ENCODE results near the gene ARHGEF33.

Gene ARHGEF33

GRCh38 chr2:38966006-38966405 lies 76.3 kb downstream of the ARHGEF33 start:
- no peaks in the 10 kb centered on the region for H3K79me1 ChIP-seq (ENCODE audit: low read length)
- WGBS (ENCODE audit: extremely low coverage, insufficient coverage, low lambda C conversion rate): no CpG with 5 or more reads among the region's 5 CpGs
- H3K18ac ChIP-seq (ENCODE audit: low read length): no peak overlapping the region

GRCh38 chr2:38966678-38967077 lies 77.0 kb downstream of the ARHGEF33 start:
- no peaks in the 10 kb centered on the region for H3K79me1 ChIP-seq (ENCODE audit: low read length)
- H2AK5ac ChIP-seq (ENCODE audit: low read length): no peak overlapping the region
- H2BK5ac ChIP-seq (ENCODE audit: low read length): no peak overlapping the region
- no peak overlapping the region for H2BK120ac ChIP-seq (ENCODE audit: low read depth, low read length)
- no peak overlapping the region for H2BK15ac ChIP-seq (replicated peaks; ENCODE audit: low read depth)
- H3K4ac ChIP-seq (ENCODE audit: low read depth, low read length): no peak overlapping the region
- no peak overlapping the region for H3K9ac ChIP-seq (ENCODE audit: low read length)
- no peak overlapping the region for H3K4me2 ChIP-seq (ENCODE audit: low read length)
- H3K4me1 ChIP-seq (ENCODE audit: control insufficient read depth, low read depth, low read length): no peaks in the 10 kb centered on the region
- H3K18ac ChIP-seq (ENCODE audit: low read length): no peak overlapping the region
- no peak for DNase-seq
- H3K27me3 ChIP-seq (ENCODE audit: insufficient read depth, low read length, poor library complexity): no peaks in the 10 kb centered on the region
- no peak overlapping the region for H3K27ac ChIP-seq (ENCODE audit: low read depth, low read length)
- H3K23ac ChIP-seq (ENCODE audit: low read length): no peak overlapping the region
- H3K79me2 ChIP-seq (ENCODE audit: control insufficient read depth, insufficient read depth, low read length): no peaks in the 10 kb centered on the region
- H4K8ac ChIP-seq (ENCODE audit: low read depth, low read length): no peak overlapping the region
- H3K36me3 ChIP-seq (ENCODE audit: control insufficient read depth, insufficient read depth, low read length): no peaks in the 10 kb centered on the region
- no peak overlapping the region for H3K4me3 ChIP-seq (ENCODE audit: low read length)
- H3K56ac ChIP-seq (ENCODE audit: low read length): no peak overlapping the region
- no peak overlapping the region for H4K5ac ChIP-seq (ENCODE audit: low read length)
- no CpG with 5 or more reads among the region's 1 CpG for WGBS (ENCODE audit: extremely low coverage, insufficient coverage, low lambda C conversion rate)

More at GRCh38 chr2:38966006-38966405, 76.3 kb downstream of the ARHGEF33 start:
- Histone ChIP-seq H3K36me3 (ENCODE audit: control insufficient read depth, insufficient read depth, low read length) (no peaks in the 10 kb centered on the region), H2BK5ac (ENCODE audit: low read length) (no peak overlapping the region), H3K9ac (ENCODE audit: low read length) (no peak overlapping the region), H3K27ac (ENCODE audit: low read depth, low read length) (no peak overlapping the region), H2BK15ac (replicated peaks; ENCODE audit: low read depth) (no peak overlapping the region), H3K27me3 (ENCODE audit: insufficient read depth, low read length, poor library complexity) (no peaks in the 10 kb centered on the region), H3K79me2 (ENCODE audit: control insufficient read depth, insufficient read depth, low read length) (no peaks in the 10 kb centered on the region), H3K4ac (ENCODE audit: low read depth, low read length) (no peak overlapping the region), H3K4me3 (ENCODE audit: low read length) (no peak overlapping the region), H3K56ac (ENCODE audit: low read length) (no peak overlapping the region), H3K4me1 (ENCODE audit: control insufficient read depth, low read depth, low read length) (no peaks in the 10 kb centered on the region), H4K8ac (ENCODE audit: low read depth, low read length) (no peak overlapping the region), H2BK120ac (ENCODE audit: low read depth, low read length) (no peak overlapping the region), H2AK5ac (ENCODE audit: low read length) (no peak overlapping the region), H3K4me2 (ENCODE audit: low read length) (no peak overlapping the region), H4K5ac (ENCODE audit: low read length) (no peak overlapping the region), H3K23ac (ENCODE audit: low read length) (no peak overlapping the region)
- DNase-seq: no peak

- no peak overlapping the region for H2BK15ac ChIP-seq (replicated peaks; ENCODE audit: low read depth)
- H3K27ac ChIP-seq (ENCODE audit: low read depth, low read length): no peak overlapping the region
- no peaks in the 10 kb centered on the region for H3K36me3 ChIP-seq (ENCODE audit: control insufficient read depth, insufficient read depth, low read length)
- H3K56ac ChIP-seq (ENCODE audit: low read length): no peak overlapping the region
- no peak overlapping the region for H3K4ac ChIP-seq (ENCODE audit: low read depth, low read length)
- H3K4me2 ChIP-seq (ENCODE audit: low read length): no peak overlapping the region
- no peak overlapping the region for H2BK120ac ChIP-seq (ENCODE audit: low read depth, low read length)
- H2BK5ac ChIP-seq (ENCODE audit: low read length): no peak overlapping the region
- no peak overlapping the region for H3K4me3 ChIP-seq (ENCODE audit: low read length)
- H3K23ac ChIP-seq (ENCODE audit: low read length): no peak overlapping the region
- no CpG with 5 or more reads among the region's 2 CpGs for WGBS (ENCODE audit: extremely low coverage, insufficient coverage, low lambda C conversion rate)
- no peaks in the 10 kb centered on the region for H3K27me3 ChIP-seq (ENCODE audit: insufficient read depth, low read length, poor library complexity)
- no peak overlapping the region for H2AK5ac ChIP-seq (ENCODE audit: low read length)
- no peaks in the 10 kb centered on the region for H3K79me2 ChIP-seq (ENCODE audit: control insufficient read depth, insufficient read depth, low read length)
- no peak overlapping the region for H3K18ac ChIP-seq (ENCODE audit: low read length)
- no peaks in the 10 kb centered on the region for H3K4me1 ChIP-seq (ENCODE audit: control insufficient read depth, low read depth, low read length)
- H3K79me1 ChIP-seq (ENCODE audit: low read length): no peaks in the 10 kb centered on the region
- H4K8ac ChIP-seq (ENCODE audit: low read depth, low read length): no peak overlapping the region
- no peak for DNase-seq
- no peak overlapping the region for H3K9ac ChIP-seq (ENCODE audit: low read length)
- no peak overlapping the region for H4K5ac ChIP-seq (ENCODE audit: low read length)
Measured at GRCh38 chr2:38968021-38968420, 78.3 kb downstream of the ARHGEF33 start.

- no CpG with 5 or more reads among the region's 4 CpGs for WGBS (ENCODE audit: extremely low coverage, insufficient coverage, low lambda C conversion rate)
- Histone ChIP-seq H3K4me2 (ENCODE audit: low read length) (no peak overlapping the region), H3K36me3 (ENCODE audit: control insufficient read depth, insufficient read depth, low read length) (no peaks in the 10 kb centered on the region), H3K9ac (ENCODE audit: low read length) (no peak overlapping the region), H4K5ac (ENCODE audit: low read length) (no peak overlapping the region), H3K27ac (ENCODE audit: low read depth, low read length) (no peak overlapping the region), H2BK120ac (ENCODE audit: low read depth, low read length) (no peak overlapping the region), H2AK5ac (ENCODE audit: low read length) (no peak overlapping the region), H3K4me3 (ENCODE audit: low read length) (no peak overlapping the region), H3K79me2 (ENCODE audit: control insufficient read depth, insufficient read depth, low read length) (no peaks in the 10 kb centered on the region), H2BK5ac (ENCODE audit: low read length) (no peak overlapping the region), H3K79me1 (ENCODE audit: low read length) (no peaks in the 10 kb centered on the region), H3K27me3 (ENCODE audit: insufficient read depth, low read length, poor library complexity) (no peaks in the 10 kb centered on the region), H3K4ac (ENCODE audit: low read depth, low read length) (no peak overlapping the region), H3K23ac (ENCODE audit: low read length) (no peak overlapping the region), H3K18ac (ENCODE audit: low read length) (no peak overlapping the region), H2BK15ac (replicated peaks; ENCODE audit: low read depth) (no peak overlapping the region), H3K56ac (ENCODE audit: low read length) (no peak overlapping the region), H3K4me1 (ENCODE audit: control insufficient read depth, low read depth, low read length) (no peaks in the 10 kb centered on the region), H4K8ac (ENCODE audit: low read depth, low read length) (no peak overlapping the region)
- DNase-seq: no peak
Measured at GRCh38 chr2:38971377-38971776, 81.7 kb downstream of the ARHGEF33 start.

- Histone ChIP-seq H3K23ac (ENCODE audit: low read length) (no peak overlapping the region), H2BK5ac (ENCODE audit: low read length) (no peak overlapping the region), H3K4me3 (ENCODE audit: low read length) (no peak overlapping the region), H3K79me1 (ENCODE audit: low read length) (no peaks in the 10 kb centered on the region), H2AK5ac (ENCODE audit: low read length) (no peak overlapping the region), H3K27ac (ENCODE audit: low read depth, low read length) (no peak overlapping the region), H3K56ac (ENCODE audit: low read length) (no peak overlapping the region), H3K9ac (ENCODE audit: low read length) (no peak overlapping the region), H4K8ac (ENCODE audit: low read depth, low read length) (no peak overlapping the region), H3K4me1 (ENCODE audit: control insufficient read depth, low read depth, low read length) (no peaks in the 10 kb centered on the region), H3K27me3 (ENCODE audit: insufficient read depth, low read length, poor library complexity) (no peaks in the 10 kb centered on the region), H3K4ac (ENCODE audit: low read depth, low read length) (no peak overlapping the region), H2BK120ac (ENCODE audit: low read depth, low read length) (no peak overlapping the region), H3K36me3 (ENCODE audit: control insufficient read depth, insufficient read depth, low read length) (no peaks in the 10 kb centered on the region), H3K18ac (ENCODE audit: low read length) (no peak overlapping the region), H2BK15ac (replicated peaks; ENCODE audit: low read depth) (no peak overlapping the region), H3K4me2 (ENCODE audit: low read length) (no peak overlapping the region), H4K5ac (ENCODE audit: low read length) (no peak overlapping the region), H3K79me2 (ENCODE audit: control insufficient read depth, insufficient read depth, low read length) (no peaks in the 10 kb centered on the region)
- no peak for DNase-seq
Measured at GRCh38 chr2:38973266-38973665, 83.6 kb downstream of the ARHGEF33 start.

- Histone ChIP-seq H4K8ac (ENCODE audit: low read depth, low read length) (no peak overlapping the region), H3K9ac (ENCODE audit: low read length) (no peak overlapping the region), H3K4ac (ENCODE audit: low read depth, low read length) (no peak overlapping the region), H3K4me1 (ENCODE audit: control insufficient read depth, low read depth, low read length) (no peaks in the 10 kb centered on the region), H2BK5ac (ENCODE audit: low read length) (no peak overlapping the region), H3K27ac (ENCODE audit: low read depth, low read length) (no peak overlapping the region), H3K56ac (ENCODE audit: low read length) (no peak overlapping the region), H3K18ac (ENCODE audit: low read length) (no peak overlapping the region), H2AK5ac (ENCODE audit: low read length) (no peak overlapping the region), H3K4me3 (ENCODE audit: low read length) (no peak overlapping the region), H3K4me2 (ENCODE audit: low read length) (no peak overlapping the region), H3K79me1 (ENCODE audit: low read length) (no peaks in the 10 kb centered on the region), H4K5ac (ENCODE audit: low read length) (no peak overlapping the region), H2BK15ac (replicated peaks; ENCODE audit: low read depth) (no peak overlapping the region), H2BK120ac (ENCODE audit: low read depth, low read length) (no peak overlapping the region), H3K23ac (ENCODE audit: low read length) (no peak overlapping the region), H3K27me3 (ENCODE audit: insufficient read depth, low read length, poor library complexity) (no peaks in the 10 kb centered on the region), H3K36me3 (ENCODE audit: control insufficient read depth, insufficient read depth, low read length) (no peaks in the 10 kb centered on the region), H3K79me2 (ENCODE audit: control insufficient read depth, insufficient read depth, low read length) (no peaks in the 10 kb centered on the region)
- no peak for DNase-seq
- no CpG with 5 or more reads among the region's 6 CpGs for WGBS (ENCODE audit: extremely low coverage, insufficient coverage, low lambda C conversion rate)
Measured at GRCh38 chr2:38975042-38975441, 85.4 kb downstream of the ARHGEF33 start.
